Measurements from ENCODE around the gene LDOC1.
"Not testable (repeated sequence)": the region's sequence is repeated elsewhere in the genome, so short reads cannot be mapped to it uniquely, and the experiment has no call there.

The LDOC1 gene

DNA sequence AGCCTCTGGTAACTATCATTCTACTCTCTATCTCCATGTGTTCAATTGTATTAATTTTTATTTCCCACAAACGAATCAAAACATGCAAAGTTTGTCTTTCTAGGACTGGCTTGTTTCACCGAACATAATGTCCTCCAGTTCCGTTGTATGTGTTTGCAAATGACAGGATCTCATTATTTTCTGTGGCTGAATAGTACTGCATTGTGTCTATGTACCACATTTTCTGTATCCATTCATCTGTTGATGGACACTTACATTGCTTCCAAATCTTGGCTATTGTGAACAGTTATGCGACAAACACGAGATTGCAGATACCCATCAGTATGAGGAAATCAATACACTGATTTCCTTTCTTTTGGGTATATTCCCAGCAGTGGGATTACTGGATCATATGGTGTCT is 8.4 kb upstream of the LDOC1 start:
- Mint-ChIP-seq H3K4me1 (no peaks in the 10 kb centered on the region), H3K9me3 (peaks cover 7% of the 10 kb centered on the region), H3K27me3 (ENCODE audit: low read depth) (no peaks in the 10 kb centered on the region), H3K36me3 (ENCODE audit: low read depth) (no peaks in the 10 kb centered on the region), H3K27ac (no peak overlapping the region), H3K4me3 (no peak overlapping the region)
- TF ChIP-seq CTCF (IDR thresholded peaks at IDR 0.05; ENCODE audit: unreplicated experiment in 3 of 3), result no peak

GRCh38 chrX:141183000-141183399 is 6.1 kb upstream of the LDOC1 start:
- Mint-ChIP-seq H3K27me3 (ENCODE audit: low read depth) (no peaks in the 10 kb centered on the region), H3K4me3 (no peak overlapping the region)

GRCh38 chrX:141180851-141181250 is 3.9 kb upstream of the LDOC1 start:
- Mint-ChIP-seq H3K36me3 (ENCODE audit: low read depth) (no peaks in the 10 kb centered on the region), H3K9me3 (peaks cover 8% of the 10 kb centered on the region), H3K4me3 (no peak overlapping the region), H3K27me3 (ENCODE audit: low read depth) (no peaks in the 10 kb centered on the region), H3K4me1 (peaks cover 3% of the 10 kb centered on the region), H3K27ac (no peak overlapping the region)
- TF ChIP-seq CTCF (IDR thresholded peaks at IDR 0.05; ENCODE audit: unreplicated experiment in 3 of 3), result no peak

More at GRCh38 chrX:141183000-141183399, 6.1 kb upstream of the LDOC1 start:
- no peaks in the 10 kb centered on the region for H3K36me3 Mint-ChIP-seq (ENCODE audit: low read depth)
- peaks cover 8% of the 10 kb centered on the region for H3K9me3 Mint-ChIP-seq
- H3K27ac Mint-ChIP-seq, result no peak overlapping the region
- no peaks in the 10 kb centered on the region for H3K4me1 Mint-ChIP-seq
- no peak for TF ChIP-seq CTCF (IDR thresholded peaks at IDR 0.05; ENCODE audit: unreplicated experiment in 3 of 3)

DNA sequence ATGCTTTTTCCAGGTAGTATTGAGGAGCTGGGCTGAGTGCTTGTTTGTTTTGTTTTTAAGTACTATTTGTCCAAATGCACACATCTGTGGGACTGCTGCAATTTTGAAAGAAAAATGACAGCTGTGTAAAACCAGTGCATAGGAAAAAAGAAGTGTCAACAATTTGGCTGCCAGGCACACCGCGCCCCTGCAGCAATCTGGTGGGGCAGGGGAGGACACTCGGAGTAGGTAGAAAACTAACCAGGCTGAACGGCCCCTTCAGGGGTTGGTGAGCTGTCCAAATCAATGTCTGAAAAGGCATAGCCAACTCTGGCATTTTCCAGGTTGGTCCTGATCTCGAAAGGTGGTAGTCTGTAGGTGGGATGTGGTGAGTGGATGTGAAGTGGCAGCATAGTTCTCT is 1.1 kb downstream of the LDOC1 start:
- H3K9me3 Mint-ChIP-seq, result peaks cover 8% of the 10 kb centered on the region
- H3K36me3 Mint-ChIP-seq (ENCODE audit: low read depth), result no peaks in the 10 kb centered on the region

DNA sequence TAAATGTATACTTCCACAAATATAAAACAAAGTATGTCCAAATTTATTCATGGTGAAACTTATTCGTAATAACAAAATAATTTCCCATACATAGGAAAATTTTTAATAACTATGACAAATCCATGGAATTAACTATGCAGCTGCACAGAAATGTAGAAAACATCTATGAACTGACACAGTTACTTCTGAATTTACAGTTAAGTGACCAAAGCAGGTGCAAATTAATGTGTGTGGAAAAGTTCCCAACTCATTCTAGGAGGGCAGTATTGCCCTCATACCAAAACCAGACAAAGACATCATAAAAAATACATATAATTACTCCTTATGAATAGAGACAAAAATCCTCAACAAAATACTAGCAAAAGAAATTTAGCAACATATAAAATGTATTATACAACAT is 12.5 kb downstream of the LDOC1 start:
- Mint-ChIP-seq H3K4me1 (no peaks in the 10 kb centered on the region), H3K27me3 (ENCODE audit: low read depth) (no peaks in the 10 kb centered on the region), H3K27ac (no peak overlapping the region), H3K36me3 (ENCODE audit: low read depth) (no peaks in the 10 kb centered on the region), H3K9me3 (peaks cover 9% of the 10 kb centered on the region), H3K4me3 (no peak overlapping the region)
- TF ChIP-seq CTCF (IDR thresholded peaks at IDR 0.05; ENCODE audit: unreplicated experiment in 3 of 3), result no peak

More for the DNA sequence above, 1.1 kb downstream of the LDOC1 start:
- H3K27ac Mint-ChIP-seq, result peak overlapping the region in 1 of 3 experiments; percentile 74
- no peaks in the 10 kb centered on the region for H3K27me3 Mint-ChIP-seq (ENCODE audit: low read depth)
- peak overlapping the region; percentile 84 to 94 (median 91) for H3K4me3 Mint-ChIP-seq
- H3K4me1 Mint-ChIP-seq, result peaks cover 11% of the 10 kb centered on the region
- TF ChIP-seq CTCF (IDR thresholded peaks at IDR 0.05; ENCODE audit: unreplicated experiment in 3 of 3), result no peak

DNA sequence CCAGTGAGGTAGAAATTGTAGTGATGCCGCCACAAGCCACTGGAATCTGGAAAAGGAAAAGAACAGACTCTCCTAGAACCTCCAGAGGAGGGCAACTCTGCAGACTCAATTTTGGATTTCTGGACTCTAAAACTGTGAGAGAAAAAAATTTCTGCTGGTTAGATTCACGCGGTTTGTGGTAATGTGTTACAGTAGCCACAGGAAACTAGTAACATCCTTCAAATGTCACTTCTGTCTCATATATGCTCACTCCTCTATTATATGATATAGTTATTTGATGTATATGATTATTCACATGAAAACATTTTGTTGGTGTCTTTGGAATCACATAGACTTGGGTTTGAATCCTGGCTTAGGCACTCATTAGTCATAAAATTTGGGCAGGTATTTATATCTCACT is 18.8 kb downstream of the LDOC1 start:
- H3K9me3 Mint-ChIP-seq, result peaks cover 22% of the 10 kb centered on the region
- H3K4me3 Mint-ChIP-seq, result no peak overlapping the region
- no peak overlapping the region for H3K27ac Mint-ChIP-seq
- no peaks in the 10 kb centered on the region for H3K27me3 Mint-ChIP-seq (ENCODE audit: low read depth)
- H3K36me3 Mint-ChIP-seq (ENCODE audit: low read depth), result no peaks in the 10 kb centered on the region
- no peaks in the 10 kb centered on the region for H3K4me1 Mint-ChIP-seq
- TF ChIP-seq CTCF (IDR thresholded peaks at IDR 0.05; ENCODE audit: unreplicated experiment in 3 of 3), result no peak

DNA sequence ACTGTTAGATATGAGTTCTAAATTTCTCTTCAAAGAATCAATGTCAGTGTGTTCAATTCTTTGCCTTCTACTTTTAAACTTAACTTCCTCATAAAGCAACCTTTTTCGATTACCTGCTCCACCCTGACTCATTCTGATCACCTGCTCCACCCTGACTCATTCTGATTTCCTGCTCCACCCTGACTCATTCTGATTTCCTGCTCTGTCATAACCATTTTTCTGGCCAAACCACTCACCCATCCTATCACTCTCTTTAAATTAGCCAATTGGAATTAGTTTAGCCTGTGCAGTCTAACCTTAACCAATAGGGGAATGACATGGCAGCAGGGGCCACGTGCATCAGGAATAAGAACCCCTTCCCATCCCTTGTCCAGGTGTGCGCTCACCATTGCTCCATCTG is 21.7 kb downstream of the LDOC1 start:
- H3K27ac Mint-ChIP-seq; H3K4me1 Mint-ChIP-seq; H3K36me3 Mint-ChIP-seq (ENCODE audit: low read depth); H3K27me3 Mint-ChIP-seq (ENCODE audit: low read depth); H3K4me3 Mint-ChIP-seq: not testable (repeated sequence)
- H3K9me3 Mint-ChIP-seq, result peaks cover 29% of the 10 kb centered on the region
